ENCODE results near the gene CCDC183.
"Not testable (repeated sequence)": the region's sequence is repeated elsewhere in the genome, so short reads cannot be mapped to it uniquely, and the experiment has no call there.

DNA sequence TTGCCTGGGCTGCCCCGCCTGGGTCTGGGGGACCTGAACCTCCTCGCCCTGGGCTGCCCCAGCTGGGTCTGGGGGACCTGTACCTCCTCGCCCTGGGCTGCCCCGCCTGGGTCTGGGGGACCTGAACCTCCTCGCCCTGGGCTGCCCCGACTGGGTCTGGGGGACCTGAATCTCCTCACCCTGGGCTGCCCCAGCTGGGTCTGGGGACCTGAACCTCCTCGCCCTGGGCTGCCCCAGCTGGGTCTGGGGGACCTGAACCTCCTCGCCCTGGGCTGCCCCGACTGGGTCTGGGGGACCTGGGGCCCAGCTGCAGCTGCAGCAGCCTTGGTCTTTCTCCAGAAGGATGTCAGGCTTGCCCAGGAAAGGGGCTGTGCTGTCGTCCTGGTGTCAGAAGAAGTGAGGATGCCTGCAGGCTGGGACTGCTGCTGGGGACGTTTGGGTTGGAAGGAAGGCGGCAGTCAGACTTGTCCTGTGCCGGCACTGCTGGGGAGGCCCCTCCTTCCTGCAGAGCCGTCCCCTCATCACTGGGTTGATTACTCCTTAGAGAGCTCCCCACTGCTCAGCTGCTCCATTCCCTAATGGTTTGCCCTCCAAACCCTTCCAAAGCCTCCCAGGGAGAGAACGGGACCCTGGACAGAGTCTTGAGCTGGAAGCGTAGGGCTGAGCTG, 37.4 kb downstream of the CCDC183 start:
- TF ChIP-seq, protein P1, sequence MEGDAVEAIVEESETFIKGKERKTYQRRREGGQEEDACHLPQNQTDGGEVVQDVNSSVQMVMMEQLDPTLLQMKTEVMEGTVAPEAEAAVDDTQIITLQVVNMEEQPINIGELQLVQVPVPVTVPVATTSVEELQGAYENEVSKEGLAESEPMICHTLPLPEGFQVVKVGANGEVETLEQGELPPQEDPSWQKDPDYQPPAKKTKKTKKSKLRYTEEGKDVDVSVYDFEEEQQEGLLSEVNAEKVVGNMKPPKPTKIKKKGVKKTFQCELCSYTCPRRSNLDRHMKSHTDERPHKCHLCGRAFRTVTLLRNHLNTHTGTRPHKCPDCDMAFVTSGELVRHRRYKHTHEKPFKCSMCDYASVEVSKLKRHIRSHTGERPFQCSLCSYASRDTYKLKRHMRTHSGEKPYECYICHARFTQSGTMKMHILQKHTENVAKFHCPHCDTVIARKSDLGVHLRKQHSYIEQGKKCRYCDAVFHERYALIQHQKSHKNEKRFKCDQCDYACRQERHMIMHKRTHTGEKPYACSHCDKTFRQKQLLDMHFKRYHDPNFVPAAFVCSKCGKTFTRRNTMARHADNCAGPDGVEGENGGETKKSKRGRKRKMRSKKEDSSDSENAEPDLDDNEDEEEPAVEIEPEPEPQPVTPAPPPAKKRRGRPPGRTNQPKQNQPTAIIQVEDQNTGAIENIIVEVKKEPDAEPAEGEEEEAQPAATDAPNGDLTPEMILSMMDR (IDR thresholded peaks at IDR 0.05; ENCODE audit: low read depth, low read length), result not testable (repeated sequence)
- not testable (repeated sequence) for TF ChIP-seq MYC (IDR thresholded peaks at IDR 0.05; ENCODE audit: low read depth, low read length); POLR2A (IDR thresholded peaks at IDR 0.05; ENCODE audit: extremely low read depth, insufficient read length)
